ENCODE results near the gene PEX13.
"Not testable (repeated sequence)": the region's sequence is repeated elsewhere in the genome, so short reads cannot be mapped to it uniquely, and the experiment has no call there.

Gene PEX13, protein sequence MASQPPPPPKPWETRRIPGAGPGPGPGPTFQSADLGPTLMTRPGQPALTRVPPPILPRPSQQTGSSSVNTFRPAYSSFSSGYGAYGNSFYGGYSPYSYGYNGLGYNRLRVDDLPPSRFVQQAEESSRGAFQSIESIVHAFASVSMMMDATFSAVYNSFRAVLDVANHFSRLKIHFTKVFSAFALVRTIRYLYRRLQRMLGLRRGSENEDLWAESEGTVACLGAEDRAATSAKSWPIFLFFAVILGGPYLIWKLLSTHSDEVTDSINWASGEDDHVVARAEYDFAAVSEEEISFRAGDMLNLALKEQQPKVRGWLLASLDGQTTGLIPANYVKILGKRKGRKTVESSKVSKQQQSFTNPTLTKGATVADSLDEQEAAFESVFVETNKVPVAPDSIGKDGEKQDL

DNA sequence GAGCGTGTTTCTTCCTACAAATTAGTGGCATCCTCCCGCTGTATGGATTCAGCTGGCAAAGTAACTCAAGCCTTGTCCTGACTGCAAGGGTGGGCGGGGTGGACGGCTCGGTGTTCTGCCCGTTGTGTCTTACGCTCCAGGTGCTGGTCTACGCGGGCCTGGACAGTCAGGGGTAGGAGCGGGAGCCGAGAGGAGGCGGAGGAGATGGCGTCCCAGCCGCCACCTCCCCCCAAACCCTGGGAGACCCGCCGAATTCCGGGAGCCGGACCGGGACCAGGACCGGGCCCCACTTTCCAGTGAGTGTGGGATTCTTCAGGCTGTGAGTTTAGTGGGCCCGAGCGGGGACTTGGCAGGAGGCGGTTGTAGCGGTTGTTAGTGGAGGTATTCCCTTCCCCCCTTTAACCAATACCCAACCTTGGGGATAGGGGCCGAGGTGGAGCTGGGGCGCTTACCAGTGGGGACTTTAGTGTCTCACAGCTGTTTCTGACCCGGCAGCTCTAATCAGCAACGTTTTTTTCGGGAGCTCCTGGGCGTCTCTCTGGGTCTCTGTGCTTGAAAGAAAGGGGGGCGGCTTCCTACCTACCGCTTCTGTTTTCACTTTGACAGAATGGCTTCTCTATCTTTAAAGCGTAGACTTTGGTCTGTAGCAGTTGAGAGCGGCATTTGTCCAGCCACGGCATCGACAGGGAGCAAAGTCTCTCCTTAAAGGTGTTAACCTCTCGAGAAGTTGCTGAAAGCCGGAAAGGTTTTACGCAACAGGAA, at the start of gene PEX13, which contains the start of gene PUS10:
Gene PEX13 (plus strand): TSS at position 165 of the 762 bp plus-strand sequence. CDS start 40 bp downstream, at position 205.
Gene PUS10 (minus strand): TSS at position 700 of the 762 bp plus-strand sequence. CDS start 6,365 bp downstream, outside the sequence.
- peak; percentile 37 to 49 for DNase-seq (ENCODE audit: low read depth in 2 of 2)

DNA sequence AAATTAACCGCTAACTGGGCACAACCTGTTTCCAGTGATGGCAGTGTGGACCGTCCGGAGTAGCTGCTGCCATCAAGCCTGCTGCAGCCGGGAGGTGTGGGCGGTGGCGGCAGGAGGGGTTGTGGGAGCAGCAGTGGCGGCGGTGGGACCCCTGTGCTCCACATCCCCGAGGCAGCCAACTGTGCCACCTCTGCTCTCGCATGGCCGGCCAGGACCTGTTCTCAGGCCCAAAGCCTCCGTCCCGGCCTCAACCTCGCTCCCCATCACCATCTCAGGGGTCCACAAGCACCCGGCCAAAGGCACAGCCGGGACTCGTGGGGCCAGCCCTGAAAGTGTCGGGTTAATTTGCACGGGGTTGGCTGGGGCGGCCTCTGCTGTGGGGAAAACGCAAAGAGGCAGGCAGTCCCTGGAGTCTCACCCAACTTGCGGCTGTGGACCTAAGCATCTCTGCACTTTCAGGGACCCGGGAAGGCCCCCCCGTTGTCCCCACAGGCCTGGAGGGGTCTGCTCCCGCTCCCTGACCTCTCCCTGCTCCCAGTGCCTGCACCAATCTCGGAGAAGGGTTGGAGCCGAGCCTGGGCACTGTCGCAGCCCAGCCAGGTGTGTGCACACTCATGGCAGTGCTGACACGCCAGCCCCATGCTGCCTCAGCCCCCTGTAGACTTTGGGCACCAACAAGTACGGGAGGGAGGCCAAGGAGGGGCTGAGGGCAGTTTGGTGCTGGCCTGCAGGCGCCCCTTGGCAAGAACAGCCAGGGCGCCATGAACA, 44.4 kb upstream of the PEX13 start:
- DNase-seq (ENCODE audit: low read depth in 2 of 2) = no peak

DNA sequence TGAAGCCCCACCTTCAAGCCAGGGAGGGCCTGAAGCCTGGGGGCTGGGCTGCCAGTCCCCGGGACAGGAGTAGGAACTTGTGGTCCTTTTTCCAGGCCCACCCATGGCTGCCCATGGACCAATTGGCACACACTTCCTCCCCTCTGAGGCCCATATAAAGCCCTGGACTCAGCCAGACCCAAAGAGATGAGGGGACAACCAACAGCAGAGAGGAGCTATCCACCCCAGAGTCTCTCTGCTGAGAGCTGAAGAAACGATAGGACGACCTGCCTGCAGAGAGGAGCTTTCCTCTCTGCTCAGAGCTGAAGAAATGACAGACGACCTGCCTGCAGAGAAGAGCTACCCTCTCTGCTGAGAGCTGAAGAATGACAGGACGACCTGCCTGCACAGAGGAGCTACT, 43.8 kb upstream of the PEX13 start:
- no peak for DNase-seq (ENCODE audit: low read depth in 2 of 2)

DNA sequence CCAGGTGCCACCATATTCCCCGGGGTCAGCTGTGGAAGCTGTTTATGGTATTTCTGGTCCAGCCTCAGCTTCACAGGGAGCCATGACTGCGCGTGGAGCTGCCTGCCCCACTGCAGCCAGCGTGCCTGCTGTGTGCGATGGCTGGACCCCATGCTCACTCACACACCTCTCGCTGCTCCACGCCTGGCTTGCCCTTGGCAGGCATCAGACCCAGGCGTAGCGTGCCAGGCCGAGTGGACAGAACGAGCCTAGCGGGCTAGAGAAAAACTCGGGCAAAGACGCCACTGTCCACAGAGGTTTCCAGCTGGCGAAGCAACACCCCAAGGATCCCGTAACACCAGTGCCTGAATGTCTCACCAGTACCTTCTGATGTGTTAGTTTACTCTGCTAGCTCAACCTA, 42.9 kb upstream of the PEX13 start:
- DNase-seq (ENCODE audit: low read depth in 2 of 2) = no peak

DNA sequence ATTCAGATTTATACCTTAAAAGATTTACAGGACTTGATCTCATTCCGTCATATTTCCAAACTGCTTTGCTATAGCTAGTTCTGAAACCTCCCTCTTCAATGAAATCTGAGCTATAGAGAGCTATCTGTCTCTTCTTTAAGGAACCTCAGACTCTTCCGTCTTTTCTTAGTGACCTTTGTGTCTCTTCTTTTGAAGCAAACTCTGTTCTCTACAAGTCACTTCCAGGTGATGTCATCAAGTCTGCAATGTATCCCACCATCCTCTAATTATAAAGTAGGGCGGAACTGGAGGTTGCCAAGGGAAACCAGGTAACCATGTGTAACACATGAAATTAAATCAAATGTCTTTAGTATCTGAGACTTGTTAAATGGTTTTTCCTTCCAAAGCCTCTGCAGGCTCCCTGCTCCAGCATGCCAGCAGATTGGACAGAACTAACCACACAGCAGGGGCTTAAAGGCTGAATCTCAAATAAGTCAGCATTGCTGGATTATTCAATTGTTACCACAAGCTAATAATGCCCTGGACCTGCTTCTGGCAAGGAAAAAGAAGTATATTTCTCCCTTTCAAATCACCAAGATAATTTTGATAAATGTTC, 41.2 kb upstream of the PEX13 start:
- no peak for DNase-seq (ENCODE audit: low read depth in 2 of 2)

DNA sequence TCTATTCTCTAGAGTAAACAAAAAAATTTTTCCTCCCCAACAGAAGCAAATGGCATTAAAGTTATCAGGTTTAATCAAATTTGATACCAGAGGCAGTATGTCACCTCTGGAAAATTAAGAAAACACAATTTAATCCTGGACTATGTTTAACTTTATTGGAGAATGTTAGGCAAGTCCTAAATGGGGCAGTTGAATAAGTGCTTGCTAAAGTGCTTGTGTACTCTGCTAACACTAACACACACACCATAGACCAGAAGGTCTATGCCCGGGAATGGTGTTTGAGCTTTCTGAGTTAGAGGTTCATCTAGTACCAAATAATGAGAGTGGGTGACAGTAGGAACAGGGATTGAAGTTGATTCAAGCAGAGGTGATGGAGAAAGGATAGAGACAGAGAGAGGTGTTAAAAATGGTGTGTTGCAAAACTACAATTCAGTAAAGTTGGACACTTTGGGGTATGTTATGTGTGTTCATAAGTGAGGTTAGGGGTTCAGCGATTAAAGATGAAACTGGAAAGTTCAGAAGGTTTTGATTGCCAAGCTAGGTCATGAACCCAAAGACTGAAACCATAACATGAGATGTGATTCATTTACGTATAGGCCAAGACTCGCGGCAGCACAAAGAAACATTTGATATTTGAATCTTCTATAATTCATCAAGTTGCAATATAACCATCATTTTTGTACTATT, 40.5 kb upstream of the PEX13 start:
- no peak for DNase-seq (ENCODE audit: low read depth in 2 of 2)

DNA sequence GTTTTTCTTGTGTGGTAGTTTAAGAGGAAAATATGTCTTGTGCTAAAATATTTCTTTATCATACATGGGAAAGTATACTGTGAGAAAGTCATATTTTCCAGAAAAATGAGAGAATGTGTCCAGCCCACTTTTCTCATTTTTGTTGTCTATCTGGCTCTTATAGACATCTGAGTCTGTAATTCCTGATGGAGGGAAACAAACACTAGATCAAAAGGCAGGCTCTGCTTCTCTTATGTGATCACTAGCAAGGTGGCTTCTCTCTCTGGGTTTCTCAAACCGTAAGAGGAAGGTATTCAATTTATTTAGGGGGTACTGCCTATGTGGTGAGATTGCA, 40.0 kb upstream of the PEX13 start:
- DNase-seq (ENCODE audit: low read depth in 2 of 2) = no peak

DNA sequence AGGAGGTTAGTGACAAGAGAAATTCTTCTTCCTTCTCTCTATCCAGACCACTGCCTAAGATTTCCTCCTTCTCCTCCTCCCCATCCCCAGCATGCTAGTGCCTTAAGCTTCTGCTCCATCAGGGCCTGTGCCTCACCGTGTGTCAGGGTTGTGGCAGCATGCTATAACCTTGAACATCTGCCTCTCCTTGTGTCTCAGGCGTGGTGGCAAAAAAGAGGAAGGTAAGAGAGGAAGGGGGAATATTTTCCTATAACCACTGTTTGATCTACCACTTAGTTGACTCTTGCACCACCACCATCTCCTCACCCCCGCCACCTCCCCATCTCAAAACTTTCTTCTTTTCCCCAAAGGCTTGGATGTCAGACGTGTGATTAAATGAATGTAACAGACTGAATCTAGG, 38.3 kb upstream of the PEX13 start:
- DNase-seq (ENCODE audit: low read depth in 2 of 2) = no peak

DNA sequence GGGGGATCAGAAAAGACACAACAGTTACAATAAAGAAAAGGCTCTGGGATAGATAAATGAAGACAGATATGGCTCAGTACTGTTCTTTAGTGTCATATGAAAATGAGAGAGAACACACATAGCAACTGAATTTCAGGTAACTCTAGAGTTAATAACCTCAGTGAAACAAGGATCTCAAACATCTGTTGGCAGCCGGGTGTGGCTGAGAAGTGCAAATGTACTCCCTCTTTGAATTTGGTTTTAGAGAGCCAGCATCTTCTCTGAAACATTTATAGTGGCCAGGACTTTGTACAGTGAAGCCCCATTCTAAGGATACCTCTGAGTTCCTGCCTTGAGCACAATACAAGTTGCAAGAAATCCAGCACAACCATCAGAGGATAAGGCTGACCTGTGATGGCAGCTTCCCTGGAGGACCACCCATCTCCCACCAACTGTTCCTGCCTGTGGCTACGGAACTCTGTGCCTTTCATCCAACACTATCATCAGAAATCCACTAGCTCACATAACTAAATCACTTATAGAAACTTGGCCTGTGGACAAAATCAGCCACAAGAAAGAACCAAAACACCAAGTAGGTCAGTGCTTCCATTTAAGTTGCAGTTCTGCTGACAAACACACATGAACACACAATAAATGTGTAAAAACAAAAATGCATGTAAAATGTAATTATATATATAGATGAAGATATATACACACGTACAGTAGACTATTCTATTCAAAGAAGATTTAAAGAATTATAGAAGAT, 37.3 kb upstream of the PEX13 start:
- no peak for DNase-seq (ENCODE audit: low read depth in 2 of 2)

DNA sequence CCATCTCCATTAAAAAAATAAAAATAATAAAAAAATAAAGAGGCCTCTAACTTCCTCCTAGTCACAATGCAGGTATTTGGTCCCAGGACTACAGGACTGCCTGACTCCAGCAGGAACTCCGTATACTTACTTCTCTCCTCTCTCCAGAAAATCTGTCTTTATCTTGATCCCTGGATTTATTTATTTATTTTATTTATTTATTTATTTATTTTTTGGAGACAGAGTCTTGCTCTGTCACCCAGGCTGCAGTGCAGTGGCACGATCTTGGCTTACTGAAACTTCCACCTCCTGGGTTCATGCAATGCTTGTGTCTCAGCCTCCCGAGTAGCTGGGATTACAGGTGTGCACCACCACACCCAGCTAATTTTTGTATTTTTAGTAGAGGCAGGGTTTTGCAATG, 35.5 kb upstream of the PEX13 start:
- DNase-seq (ENCODE audit: low read depth in 2 of 2) = not testable (repeated sequence)

DNA sequence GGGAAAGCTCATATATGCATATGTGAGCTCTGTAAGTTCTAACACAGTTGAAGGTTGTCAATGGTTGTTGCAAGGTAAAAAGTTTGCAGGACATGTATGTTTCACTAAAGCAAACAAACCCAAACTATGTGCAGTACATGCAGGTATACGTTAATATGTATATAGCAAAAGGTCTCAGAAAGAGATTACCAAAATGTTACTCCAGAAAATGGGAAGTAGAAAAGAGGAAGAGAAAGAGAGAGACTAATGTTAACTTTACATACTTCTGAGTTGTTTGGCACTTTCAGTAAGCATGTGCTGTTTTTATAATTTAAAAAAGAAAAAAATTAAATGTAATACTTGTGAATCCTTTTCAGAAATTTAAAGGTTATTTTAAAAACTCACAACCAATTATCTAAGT, 32.8 kb upstream of the PEX13 start:
- no peak for DNase-seq (ENCODE audit: low read depth in 2 of 2)

DNA sequence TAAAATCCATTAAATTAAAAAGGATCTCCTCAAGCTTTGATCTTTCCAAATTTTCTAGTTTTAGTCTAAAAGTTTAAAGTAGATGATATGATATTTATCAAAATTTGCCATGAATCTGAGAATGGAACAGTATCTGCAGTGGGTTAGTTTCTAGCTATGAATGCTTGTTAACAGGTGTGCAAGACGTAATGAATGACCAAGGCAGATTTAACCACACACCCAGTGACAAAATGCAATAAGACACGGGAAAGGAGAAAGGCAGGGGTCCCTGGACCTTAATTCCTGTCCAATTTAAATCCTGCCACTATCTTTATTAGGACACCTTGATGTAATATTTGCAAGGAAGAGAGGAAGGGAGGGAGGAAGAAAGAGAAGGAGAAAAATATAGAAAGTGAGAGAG, 30.5 kb upstream of the PEX13 start:
- no peak for DNase-seq (ENCODE audit: low read depth in 2 of 2)

DNA sequence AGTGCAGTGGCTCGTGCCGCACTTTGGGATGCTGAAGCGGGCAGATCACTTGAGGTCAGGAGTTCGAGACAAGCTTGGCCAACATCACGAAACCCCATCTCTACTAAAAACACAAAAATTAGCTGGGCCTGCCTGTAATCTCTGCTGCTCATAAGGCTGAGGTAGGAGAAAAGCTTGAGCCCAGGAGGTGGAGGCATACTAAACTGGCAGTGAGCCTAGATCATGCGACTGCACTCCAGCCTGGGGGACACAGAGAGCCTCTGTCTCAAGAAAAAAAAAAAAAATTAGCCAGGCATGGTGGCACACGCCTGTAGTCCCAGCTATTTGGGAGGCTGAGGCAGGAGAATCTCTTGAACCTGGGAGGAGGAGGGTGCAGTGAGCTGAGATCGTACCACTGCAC, 29.9 kb upstream of the PEX13 start:
- DNase-seq (ENCODE audit: low read depth in 2 of 2) = not testable (repeated sequence)

DNA sequence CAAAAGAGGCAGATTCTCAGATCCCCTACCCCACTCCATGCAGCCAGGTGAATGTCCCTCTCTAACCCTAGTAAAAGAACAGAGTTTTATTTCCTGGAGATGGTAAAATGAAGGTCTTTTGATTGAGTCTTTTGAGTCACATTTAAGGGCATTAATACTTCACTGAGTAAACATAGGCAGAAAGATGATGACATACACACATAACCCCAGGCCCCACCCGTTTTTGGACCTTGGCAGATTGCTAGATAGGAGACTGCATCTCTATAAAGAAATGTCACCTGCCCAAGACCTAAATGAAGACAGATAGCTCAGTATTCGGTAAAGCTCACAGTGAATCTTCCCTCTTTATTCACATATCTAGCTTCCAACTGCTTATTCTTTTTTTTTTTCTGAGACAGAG, 28.3 kb upstream of the PEX13 start:
- no peak for DNase-seq (ENCODE audit: low read depth in 2 of 2)

DNA sequence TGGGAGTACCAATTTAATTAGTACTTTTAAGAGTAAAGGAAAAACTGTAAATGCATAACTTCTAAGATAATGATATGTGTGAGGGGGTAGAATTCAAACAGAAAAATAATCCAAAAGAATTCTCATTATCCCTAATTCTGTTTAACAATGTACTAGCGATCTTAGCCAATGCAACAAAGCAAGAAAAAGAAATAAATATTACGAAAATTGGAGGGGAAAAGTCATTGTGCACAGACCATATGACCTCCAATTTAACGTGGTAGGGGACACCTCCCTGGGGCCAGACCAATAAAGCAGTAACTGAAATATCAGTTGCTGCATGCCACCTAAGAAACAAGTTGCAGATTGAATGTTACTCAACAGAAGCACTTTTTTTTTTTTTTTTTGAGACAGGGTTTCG, 25.9 kb upstream of the PEX13 start:
- DNase-seq (ENCODE audit: low read depth in 2 of 2) = no peak

DNA sequence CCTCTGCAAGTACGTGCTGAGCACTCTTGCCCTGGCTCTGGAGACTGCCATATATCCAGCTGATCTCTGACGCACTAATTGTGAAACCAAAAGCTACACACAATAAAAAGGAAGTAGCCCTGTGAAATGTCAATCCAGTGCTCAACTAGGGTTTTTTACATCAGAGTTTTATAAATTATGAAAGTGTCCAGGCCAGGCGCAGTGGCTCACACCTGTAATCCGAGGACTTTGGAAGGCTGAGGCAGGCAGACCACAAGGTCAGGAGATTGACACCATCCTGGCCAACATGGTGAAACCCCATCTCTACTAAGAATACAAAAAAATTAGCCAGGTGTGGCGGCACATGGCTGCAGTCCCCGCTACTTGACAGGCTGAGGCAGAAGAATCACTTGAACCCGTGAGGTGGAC, 24.5 kb upstream of the PEX13 start:
- DNase-seq (ENCODE audit: low read depth in 2 of 2) = no peak

DNA sequence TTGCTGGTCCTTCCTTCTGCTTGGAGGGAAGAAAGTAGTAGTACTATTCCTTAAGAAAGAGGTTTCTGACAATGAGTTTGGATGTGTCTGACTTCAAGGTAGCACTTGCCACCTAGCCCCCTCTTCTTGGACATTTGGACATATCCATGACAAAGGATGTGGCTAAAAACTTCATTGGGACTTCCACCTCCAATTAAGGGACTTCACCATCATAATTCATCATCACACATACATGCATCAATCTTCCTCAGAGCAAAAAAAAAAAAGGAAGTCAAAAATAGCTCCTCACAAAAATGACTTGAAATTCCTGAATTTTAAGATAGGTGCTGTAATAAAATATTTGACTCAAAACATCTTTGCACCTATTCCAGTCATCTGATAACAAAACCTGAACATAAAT, 23.4 kb upstream of the PEX13 start:
- no peak for DNase-seq (ENCODE audit: low read depth in 2 of 2)

DNA sequence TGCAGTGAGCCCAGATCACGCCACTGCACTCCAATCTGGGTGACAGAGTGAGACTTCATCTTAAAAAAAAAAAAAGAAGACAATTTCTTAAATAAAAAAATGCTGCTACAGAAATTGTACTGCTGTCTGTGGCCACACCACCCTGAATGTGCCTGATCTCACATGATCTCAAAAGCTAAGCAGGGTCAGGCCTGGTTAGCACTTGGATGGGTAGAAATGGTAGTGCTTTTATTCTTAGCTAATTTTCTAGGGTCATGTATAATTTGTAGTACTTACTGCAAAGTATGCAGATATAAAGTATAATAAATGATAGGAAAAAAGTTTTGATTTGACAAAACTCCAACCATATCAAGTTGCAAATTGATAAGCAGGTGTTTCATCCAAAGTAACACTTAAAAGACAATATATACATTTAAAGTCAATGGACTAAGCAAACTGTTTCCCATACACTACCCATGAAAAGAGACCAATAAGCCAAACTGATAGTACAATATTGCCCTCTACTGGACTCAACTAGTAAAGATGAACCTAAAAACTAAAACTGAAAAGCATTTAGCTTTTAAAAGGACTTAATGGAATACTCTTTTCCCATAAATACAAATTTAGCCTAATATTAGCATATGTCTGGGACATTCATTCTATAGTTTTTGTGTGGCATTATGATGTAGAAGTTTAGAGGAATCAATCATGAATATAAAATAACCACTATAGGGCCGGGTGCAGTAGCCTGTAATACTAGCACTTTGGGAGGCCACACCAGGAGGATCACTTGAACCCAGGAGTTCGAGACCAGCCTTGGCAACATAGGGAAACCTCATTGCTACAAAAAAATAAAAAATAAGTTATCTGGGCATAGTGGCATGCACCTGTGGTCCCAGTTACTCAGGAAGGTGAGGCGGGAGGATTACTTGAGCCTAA, 18.6 kb upstream of the PEX13 start:
- no peak for DNase-seq (ENCODE audit: low read depth in 2 of 2)

DNA sequence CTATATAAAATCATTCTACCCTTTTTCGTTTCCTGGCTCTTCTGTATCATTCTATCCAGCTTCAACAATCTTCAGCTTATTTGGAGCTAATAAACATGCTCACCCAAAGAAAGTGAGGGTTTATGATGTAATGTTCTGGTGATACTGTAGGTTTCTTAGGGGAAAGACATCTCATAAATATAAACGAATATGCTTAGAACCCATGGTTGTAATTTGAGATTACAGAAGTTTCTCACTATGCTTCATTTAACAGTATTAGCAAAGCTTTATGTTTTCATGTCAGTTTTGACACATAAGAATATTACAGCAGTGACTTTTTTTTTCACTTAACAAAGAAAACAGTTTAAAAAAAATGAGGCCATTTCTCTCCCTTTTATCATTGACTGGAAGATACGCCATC, 11.8 kb upstream of the PEX13 start:
- DNase-seq (ENCODE audit: low read depth in 2 of 2) = no peak
